GM18511 (cell line): ENCODE measurements around the gene FGD4.

Experiments
- ATAC-seq: cut with Tn5 transposase; IDR thresholded peaks from one replicate; pipeline ENCODE4 v1.9.1; 2021; ENCODE audit warnings: mild to moderate bottlenecking, moderate library complexity; ENCODE audit not compliant: unreplicated experiment

FGD4 gene

DNA sequence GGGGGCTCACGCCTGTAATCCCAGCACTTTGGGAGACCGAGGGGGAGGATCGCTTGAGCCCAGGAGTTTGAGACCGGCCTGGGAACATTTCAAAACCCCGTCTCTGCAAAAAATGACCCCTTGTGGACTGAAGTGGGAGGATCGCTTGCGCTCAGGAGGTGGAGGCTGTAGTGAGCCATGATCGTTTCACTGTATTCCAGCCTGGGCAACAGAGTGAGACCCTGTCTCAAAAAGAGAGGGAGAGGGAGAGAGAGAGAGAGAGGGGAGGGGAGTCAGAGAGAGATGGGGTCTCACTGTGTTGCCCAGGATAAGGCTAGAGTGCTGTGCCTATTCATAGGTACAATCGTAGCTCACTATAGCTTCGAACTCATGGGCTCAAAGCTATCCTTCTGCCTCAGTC lies 2.8 kb downstream of the FGD4 start:
- ATAC-seq: no peak

- no peak for ATAC-seq
Measured at GRCh38 chr12:32402946-32403345, 3.6 kb downstream of the FGD4 start.

GRCh38 chr12:32407795-32408194 lies 8.4 kb downstream of the FGD4 start:
- ATAC-seq: no peak

GRCh38 chr12:32413412-32413811 lies 14.1 kb downstream of the FGD4 start:
- ATAC-seq: no peak

- ATAC-seq: no peak
Measured at GRCh38 chr12:32418221-32418620, 18.9 kb downstream of the FGD4 start.

DNA sequence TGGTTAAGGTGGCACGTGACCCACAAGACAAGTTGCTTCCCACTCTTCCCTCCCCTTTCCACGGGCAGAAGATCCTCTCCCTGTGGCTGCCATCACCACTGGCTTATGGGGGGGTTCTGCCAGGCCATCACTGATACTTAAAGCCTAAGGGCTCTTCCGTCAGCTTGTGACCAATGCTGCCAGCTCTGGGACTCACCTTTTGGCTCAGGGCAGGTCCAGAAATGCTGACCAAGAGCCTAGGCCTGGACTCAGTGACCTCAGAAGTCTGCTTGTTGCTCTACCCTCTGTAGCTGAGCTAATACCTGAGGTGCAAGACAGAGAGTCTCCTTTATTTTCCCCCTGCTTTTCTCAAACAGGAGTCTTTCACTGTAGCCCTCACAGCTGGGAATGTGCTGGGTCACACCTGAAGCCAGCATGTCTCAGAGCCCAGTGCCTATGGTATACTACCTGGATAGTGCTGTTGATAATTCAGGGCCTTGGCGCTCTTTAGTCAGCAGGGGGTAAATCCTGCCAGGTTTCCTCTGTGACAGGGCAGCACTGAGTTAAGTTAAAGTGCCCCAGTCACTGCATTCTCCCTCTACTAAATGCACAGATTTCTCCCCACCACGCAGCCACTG lies 19.7 kb downstream of the FGD4 start:
- no peak for ATAC-seq

DNA sequence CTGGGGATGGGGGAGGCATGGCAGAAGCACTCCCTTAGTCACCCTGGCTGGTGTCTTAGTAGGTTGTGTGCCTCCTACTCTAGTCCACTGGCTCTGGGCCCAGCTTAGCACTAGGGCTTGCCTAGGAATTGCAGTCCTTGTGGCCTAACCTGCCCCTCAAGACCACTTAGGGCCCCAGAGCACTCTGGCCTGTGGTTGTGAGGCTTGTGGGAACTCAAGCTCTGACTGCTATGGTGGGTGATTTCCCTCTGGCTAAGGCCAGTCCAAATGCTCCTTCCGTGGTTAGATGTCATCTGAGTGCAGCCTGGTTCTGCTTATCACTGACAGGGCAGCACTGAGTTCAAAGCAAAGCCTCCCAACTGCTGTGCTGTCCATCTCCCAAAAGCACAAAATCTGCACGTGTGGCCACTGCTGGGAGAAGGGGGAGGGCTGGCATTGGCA lies 20.2 kb downstream of the FGD4 start:
- ATAC-seq: peak; percentile 70

DNA sequence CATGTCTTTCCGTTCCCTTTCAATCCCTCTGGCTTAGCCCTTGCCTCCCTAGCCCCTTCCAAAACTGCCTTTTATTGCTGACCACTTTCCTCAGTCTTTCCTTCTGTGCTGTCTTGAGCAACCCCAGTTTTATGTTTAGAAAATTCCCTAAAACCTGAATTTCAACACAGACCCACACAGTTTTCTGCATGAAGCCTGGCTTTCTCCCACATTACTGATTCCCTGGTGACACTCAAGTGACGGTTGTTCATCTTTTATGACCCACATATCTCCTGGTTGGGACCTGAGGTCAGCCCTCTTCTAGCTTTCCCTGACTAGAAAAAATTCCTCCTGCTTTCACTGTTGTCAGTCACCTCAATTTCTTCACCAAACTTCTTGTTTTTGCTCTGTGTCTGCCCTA lies 21.0 kb downstream of the FGD4 start:
- no peak for ATAC-seq

GRCh38 chr12:32423559-32423958 lies 24.2 kb downstream of the FGD4 start:
- ATAC-seq: no peak

- ATAC-seq: no peak
Measured at GRCh38 chr12:32431025-32431424, 31.7 kb downstream of the FGD4 start.

- no peak for ATAC-seq
Measured at GRCh38 chr12:32435921-32436705, 36.8 kb downstream of the FGD4 start.

DNA sequence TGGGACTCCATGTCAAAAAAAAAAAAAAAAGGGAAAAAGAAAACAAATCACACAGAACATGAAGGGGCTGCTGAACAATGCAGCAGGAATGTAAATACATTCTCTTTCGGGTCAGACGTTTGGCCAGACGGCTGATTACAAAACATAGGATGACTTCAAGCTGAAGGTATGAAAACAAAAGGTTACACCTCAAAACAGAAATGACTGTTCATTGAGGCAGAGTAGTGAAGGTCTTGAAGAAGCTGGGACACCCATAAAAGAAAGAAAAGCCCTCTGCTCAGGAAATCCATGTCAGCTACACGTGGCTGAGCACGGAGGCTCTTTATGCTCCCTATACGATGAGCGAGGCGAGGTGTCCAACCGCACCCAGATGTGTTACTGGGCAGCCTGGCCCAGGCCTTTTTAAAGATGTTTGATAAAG lies 37.7 kb downstream of the FGD4 start:
- ATAC-seq: no peak

GRCh38 chr12:32440120-32440865 lies 40.9 kb downstream of the FGD4 start:
- no peak for ATAC-seq

DNA sequence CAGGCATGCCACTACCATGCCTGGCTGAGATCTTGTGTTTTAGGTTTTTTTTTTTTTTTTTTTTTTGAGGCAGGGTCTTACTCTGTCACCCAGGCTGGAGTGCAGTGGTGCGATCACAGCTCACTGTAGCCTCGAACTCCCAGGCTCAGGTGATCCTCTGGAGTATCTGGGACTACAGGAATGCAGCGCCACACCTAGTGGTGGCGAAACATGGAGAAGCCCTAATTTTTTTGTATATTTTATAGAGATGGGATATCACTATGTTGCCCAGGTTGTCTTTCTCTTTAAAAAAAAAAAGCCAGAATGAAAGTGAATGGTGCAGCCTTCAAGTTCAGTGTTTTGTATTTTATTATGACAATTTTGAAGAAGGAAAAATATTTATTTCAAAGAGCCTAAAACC lies 44.1 kb downstream of the FGD4 start:
- no peak for ATAC-seq

DNA sequence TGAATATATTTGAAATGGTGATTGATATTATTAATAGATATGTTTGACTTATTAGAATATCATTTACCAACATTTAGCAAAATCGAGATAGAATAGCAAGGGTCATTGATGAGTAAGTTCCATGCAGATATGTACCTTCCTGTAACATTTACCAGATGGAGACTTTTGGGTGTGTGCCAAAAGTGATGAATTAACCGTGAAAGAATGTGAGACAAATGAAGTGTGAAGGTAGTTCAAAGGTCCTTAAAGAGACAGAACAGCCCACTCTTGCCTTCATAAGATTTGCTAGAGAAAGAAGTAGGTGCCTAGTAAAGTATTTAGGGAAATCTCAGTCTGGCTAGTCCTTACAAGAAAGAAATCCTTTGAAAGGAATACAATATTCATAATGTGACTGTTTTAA lies 45.5 kb downstream of the FGD4 start:
- no peak for ATAC-seq

DNA sequence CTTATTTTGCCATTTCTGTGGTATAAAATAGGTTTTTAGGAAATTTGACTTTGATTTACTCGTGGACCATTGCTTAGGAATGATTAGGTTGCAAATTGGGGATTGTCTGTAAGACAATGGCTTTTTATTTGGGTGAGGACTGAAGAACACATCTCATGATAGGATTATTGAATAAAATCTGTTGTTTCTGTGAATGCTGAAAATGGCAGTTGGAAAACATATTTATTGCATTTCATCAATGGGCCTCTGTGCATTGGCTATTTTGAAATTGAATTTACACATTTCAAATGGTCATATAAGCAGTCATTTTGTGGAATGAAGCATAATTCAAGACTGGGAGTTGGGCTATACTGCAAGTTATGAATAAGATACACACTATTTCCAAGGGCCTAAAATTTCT lies 46.0 kb downstream of the FGD4 start:
- no peak for ATAC-seq

- no peak for ATAC-seq
Measured at GRCh38 chr12:32446316-32447119, 47.2 kb downstream of the FGD4 start.

GRCh38 chr12:32448586-32448985 lies 49.2 kb downstream of the FGD4 start:
- no peak for ATAC-seq

GRCh38 chr12:32450363-32450762 lies 51.0 kb downstream of the FGD4 start:
- no peak for ATAC-seq

DNA sequence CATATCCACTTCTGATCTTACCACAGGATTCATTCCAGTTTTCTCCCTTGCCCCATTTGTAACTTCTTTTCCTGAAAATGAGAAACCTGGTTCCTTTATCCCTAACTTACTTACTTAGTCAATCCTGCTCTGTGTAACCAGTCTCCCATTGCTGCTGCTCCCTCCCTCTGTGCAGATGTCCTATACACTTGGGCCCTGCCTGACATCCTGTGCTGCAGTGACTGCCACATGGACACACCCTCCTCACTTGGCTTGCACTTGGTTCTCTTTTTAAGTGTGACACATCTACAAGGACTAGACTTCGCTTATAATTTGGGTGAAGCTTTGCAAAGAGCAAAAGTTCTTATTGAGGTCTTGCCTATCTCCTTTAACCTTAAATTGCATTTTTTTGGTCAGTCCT lies 51.4 kb downstream of the FGD4 start:
- ATAC-seq: no peak

DNA sequence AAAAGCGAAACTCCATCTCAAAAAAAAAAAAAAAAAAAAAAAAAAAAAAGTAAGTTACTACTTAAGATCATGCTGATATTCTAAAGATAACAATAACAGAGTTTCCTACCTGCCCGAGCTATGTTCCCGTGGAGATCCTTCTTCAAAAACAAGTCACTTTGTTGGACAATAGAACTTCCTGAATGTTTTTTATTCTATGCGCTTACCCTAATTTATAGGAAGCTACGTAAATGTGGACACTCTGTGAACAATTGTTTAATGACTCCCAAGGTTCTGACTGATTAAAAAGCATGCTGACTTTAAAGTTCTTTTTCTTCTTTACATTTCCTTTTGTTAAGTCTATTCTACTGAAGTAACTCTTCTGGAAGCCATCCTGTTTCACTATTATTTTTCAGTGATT lies 52.5 kb downstream of the FGD4 start:
- no peak for ATAC-seq
